Lung (tissue), 12 donors: ENCODE measurements around the gene RASGRF1. TPM values are rescaled to one million over a fixed set of nuclear protein-coding genes. Genes with fewer than 3 reads are reported as not detected.
"Not testable (repeated sequence)": the region's sequence is repeated elsewhere in the genome, so short reads cannot be mapped to it uniquely, and the experiment has no call there.

Source experiments
- ATAC-seq: fragments of 200-7000 bp; cut with Tn5 transposase; one replicate; pipeline ENCODE4 v1.9.1; 2020; ENCODE audit warnings: moderate number of reproducible peaks; ENCODE audit not compliant: insufficient read depth, low FRiP score
- DNase-seq, 3 donors: peaks; one replicate each; pipeline ENCODE4 v3.0.0-alpha.2; 2013 to 2017
- H3K27ac ChIP-seq, 2 donors: one replicate each; pipeline ENCODE4 v1.5.1; 2013; ENCODE audit warnings: mild to moderate bottlenecking in 2 of 2, moderate library complexity in 2 of 2, control low read depth in 1 of 2, inconsistent platforms in 1 of 2, low read depth in 1 of 2, low read length in 1 of 2
- H3K27me3 ChIP-seq, 3 donors: one replicate each; pipeline ENCODE4 v1.5.1; 2013; ENCODE audit warnings: low read length in 2 of 3; ENCODE audit not compliant: control insufficient read depth in 3 of 3, insufficient read depth in 3 of 3
- H3K36me3 ChIP-seq, 4 donors: one replicate each; pipeline ENCODE4 v1.5.1; 2013; ENCODE audit warnings: low read length in 4 of 4, mild to moderate bottlenecking in 1 of 4, moderate library complexity in 1 of 4; ENCODE audit not compliant: control insufficient read depth in 4 of 4, insufficient read depth in 4 of 4
- H3K4me1 ChIP-seq, 5 donors: one replicate each; pipeline ENCODE4 v1.5.1; 2013; ENCODE audit warnings: low read length in 5 of 5, mild to moderate bottlenecking in 2 of 5, moderate library complexity in 1 of 5; ENCODE audit not compliant: control insufficient read depth in 5 of 5, insufficient read depth in 5 of 5
- H3K4me3 ChIP-seq: one replicate; pipeline ENCODE4 v1.5.1; 2013; ENCODE audit warnings: mild to moderate bottlenecking, control low read depth, moderate library complexity
- H3K9ac ChIP-seq, 2 donors: one replicate each; pipeline ENCODE4 v1.5.1; 2013; ENCODE audit warnings: low read length in 2 of 2, control low read depth in 1 of 2; ENCODE audit not compliant: insufficient read depth in 1 of 2
- H3K9me3 ChIP-seq, 4 donors: one replicate each; pipeline ENCODE4 v1.5.1; 2013; ENCODE audit warnings: low read length in 3 of 4, mild to moderate bottlenecking in 1 of 4, moderate library complexity in 1 of 4; ENCODE audit not compliant: control insufficient read depth in 4 of 4, insufficient read depth in 3 of 4
- CTCF ChIP-seq: IDR thresholded peaks from 2 replicates; pipeline ENCODE4 v1.5.1; 2012; ENCODE audit warnings: mild to moderate bottlenecking; ENCODE audit errors: control extremely low read depth, extremely low read depth
- WGBS, 2 donors: extraction: QIAGEN DNeasy Blood & Tissue Kit; methylation state at CpG; one replicate each; pipeline ENCODE4 v1.1.7; 2013; 5-methylcytosine and 5-hydroxymethylcytosine counted together
- polyA plus RNA-seq, 2 donors: library from polyadenylated mRNA; stranded (reverse); fragments of 200-250 nt; gene quantifications; one replicate each; pipeline ENCODE4 v1.2.1, GENCODE V29; 2013
- total RNA-seq, 2 donors: library from RNA; depleted of rRNA in 1 of 2; stranded (reverse); fragments of >200 nt in 1 of 2; gene quantifications; one replicate each; pipeline ENCODE4 v1.2.1, GENCODE V29; 2014 to 2021
- donor health status: control.
- donor health status: control.
- donor health status: Bipolar disorder and iron deficiency.
- donor health status: healthy.
- donor health status: DM: yes; HTN: yes; CAD: no.

The RASGRF1 gene
- total and polyA plus RNA-seq, 4 donors, result 10.9 to 71.2 (median 24.6) TPM

DNA sequence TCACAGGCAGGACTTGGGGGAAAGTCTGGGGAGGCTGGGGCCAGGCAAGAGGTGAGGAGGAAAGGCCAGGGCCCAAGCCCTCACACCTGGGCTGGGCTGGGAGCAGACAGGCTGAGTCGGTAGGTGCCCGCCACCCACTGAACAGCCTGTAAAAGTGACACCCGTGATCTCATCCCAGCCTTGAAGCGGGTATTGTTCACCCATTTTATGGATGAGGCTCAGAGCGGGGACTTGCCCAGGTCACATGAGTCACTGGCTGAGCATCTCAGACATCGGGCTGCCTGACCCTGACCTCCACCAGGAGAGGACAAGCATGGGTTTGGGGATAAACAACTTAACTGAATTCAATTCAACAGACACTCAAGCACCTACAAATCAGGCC lies 93.7 kb downstream of the RASGRF1 start:
- Histone ChIP-seq H3K27ac (peak overlapping the region in 1 of 2 donors; percentile 37), H3K9me3 (no peaks in the 10 kb centered on the region), H3K4me3 (no peak overlapping the region), H3K27me3 (no peaks in the 10 kb centered on the region), H3K36me3 (no peaks in the 10 kb centered on the region), H3K4me1 (peaks cover 0 to 23% (median 11%) of the 10 kb centered on the region in 5 donors), H3K9ac (no peak overlapping the region)
- 86 to 96% methylated on average over 6 of the region's 6 CpGs for WGBS, 2 donors
- ATAC-seq (no peak), DNase-seq (no peak)
- TF ChIP-seq CTCF, result no peak

GRCh38 chr15:78995921-78996893 lies 94.4 kb downstream of the RASGRF1 start:
- DNase-seq, result peak in 2 of 3 donors; percentile 16 to 20
- H3K9me3 ChIP-seq, result no peaks in the 10 kb centered on the region
- H3K36me3 ChIP-seq, result no peaks in the 10 kb centered on the region
- ATAC-seq, result no peak
- H3K27me3 ChIP-seq, result no peaks in the 10 kb centered on the region
- peaks cover 0 to 25% (median 11%) of the 10 kb centered on the region in 5 donors for H3K4me1 ChIP-seq
- WGBS, 2 donors, result 81 to 85% methylated on average over 22 of the region's 22 CpGs
- no peak for TF ChIP-seq CTCF
- H3K9ac ChIP-seq, result no peak overlapping the region
- no peak overlapping the region for H3K4me3 ChIP-seq
- peak overlapping the region in 1 of 2 donors; percentile 23 for H3K27ac ChIP-seq

DNA sequence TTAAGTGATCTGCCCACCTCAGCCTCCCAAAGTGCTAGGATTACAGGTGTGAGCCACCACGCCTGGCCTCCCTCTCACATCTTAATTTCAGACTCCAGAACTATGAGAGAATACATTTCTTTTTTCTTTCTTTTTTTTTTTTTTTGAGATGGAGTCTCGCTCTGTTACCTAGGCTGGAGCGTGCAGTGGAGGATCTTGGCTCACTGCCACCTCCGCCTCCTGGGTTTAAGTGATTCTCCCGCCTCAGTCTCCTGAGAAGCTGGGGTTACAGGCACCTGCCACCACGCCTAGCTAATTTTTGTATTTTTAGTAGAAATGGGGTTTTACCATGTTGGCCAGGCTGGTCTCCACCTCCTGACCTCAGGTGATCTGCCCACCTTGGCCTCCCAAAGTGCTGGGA lies 95.4 kb downstream of the RASGRF1 start:
- ATAC-seq, H3K9me3 ChIP-seq, H3K4me3 ChIP-seq, H3K36me3 ChIP-seq, H3K27me3 ChIP-seq, H3K9ac ChIP-seq: not testable (repeated sequence)
- peak in 1 of 3 donors; percentile 32 for DNase-seq
- WGBS, 2 donors, result 63 to 81% methylated on average over 6 of the region's 6 CpGs
- H3K27ac ChIP-seq, result peak overlapping the region in 1 of 2 donors; percentile 23
- peaks cover 0 to 25% (median 11%) of the 10 kb centered on the region in 5 donors for H3K4me1 ChIP-seq

DNA sequence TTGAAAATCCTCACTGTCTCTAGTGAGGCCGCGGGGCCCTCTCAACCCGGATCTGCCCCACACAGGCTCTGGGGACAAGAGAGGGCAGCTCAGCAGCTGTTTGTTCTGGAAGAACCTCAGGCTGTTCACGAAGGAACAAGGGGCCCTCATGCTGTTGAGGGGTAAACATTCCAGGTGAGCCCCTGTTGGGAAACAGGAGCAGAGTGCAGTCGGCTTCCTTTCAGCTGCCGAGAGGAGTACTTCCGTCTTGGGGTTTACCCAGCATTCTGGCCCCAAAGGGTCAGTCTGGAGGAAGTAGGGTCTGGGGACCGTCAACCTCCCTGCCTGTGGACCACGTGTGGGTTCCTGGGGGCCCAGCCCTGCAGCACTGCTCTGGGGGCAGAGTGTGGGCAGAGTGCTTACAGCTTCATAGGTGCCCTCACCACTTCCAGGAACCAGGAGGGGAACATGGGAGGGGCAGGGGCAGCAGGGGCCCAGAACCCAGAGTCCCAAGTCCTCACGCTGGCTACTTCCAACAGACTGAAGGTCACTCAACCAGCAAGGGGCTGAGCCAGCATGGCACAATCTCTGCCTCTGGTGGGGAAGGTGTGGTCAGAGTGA lies 96.5 kb downstream of the RASGRF1 start:
- H3K4me1 ChIP-seq, result peaks cover 0 to 28% (median 13%) of the 10 kb centered on the region in 5 donors
- no peak overlapping the region for H3K9ac ChIP-seq
- H3K27me3 ChIP-seq, result no peaks in the 10 kb centered on the region
- peak; percentile 42 to 64 (median 44) for DNase-seq
- H3K27ac ChIP-seq, result peak overlapping the region in 1 of 2 donors; percentile 26
- H3K36me3 ChIP-seq, result no peaks in the 10 kb centered on the region
- peak; percentile 60 for ATAC-seq
- H3K9me3 ChIP-seq, result no peaks in the 10 kb centered on the region
- TF ChIP-seq CTCF, result no peak
- 61 to 63% methylated on average over 10 of the region's 10 CpGs for WGBS, 2 donors
- no peak overlapping the region for H3K4me3 ChIP-seq
